Measurements from ENCODE around the gene YIPF1. TPM values are rescaled to one million over a fixed set of nuclear protein-coding genes. Genes with fewer than 3 reads are reported as not detected.

YIPF1 gene
- total RNA-seq = 20.1 TPM

DNA sequence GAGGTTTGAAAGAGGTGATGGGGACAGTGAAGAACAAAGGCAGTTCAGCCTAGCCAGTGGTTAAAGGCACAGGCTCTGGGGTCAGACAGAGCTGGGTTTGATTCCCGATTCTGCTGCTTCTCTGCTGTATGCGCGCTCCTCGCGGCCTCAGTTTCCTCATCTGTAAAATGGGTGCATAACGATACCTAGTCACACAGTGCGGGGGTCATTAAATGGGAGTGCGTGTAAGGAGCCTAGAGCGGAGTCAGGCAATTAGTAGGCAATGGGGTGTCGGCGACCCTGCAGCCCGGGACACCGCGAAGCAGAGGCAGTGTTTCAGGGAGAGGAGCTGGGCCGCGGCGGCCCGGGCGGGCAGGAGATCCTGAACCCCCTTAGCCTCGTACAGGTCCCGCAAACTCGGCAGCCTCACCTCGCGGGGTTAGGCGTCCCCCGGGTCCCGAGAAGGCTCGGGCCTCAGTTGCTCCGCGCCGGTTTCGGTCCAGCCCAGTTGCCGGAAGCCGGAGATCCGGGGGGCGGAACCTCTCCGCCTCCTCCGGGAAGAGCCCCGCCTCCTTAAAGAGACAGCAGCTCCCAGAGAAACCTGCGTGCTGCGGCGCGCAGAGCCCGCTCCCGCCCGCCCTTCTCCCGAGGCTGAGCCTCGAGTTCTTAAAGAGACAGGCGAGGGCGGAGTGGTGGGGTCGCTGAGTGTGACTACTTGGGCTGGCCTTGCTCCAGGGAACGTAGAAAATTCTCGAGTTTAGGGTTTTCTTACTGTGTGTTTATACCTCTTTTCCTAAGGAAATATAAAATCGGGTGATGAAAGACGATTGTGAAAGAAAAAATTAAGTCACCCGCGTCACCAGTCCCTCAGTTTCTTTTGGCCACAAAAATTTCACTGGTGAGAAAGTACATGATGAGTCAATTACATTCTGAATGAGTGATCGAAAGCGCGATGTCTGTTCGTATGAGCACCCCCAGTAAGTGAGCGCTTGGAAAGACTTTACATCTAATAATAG, at the start of gene YIPF1:
Gene YIPF1 (minus strand): TSS at position 494 of the 995 bp plus-strand sequence. CDS start 860 bp downstream, outside the sequence.
- ATAC-seq = peak; percentile 98

DNA sequence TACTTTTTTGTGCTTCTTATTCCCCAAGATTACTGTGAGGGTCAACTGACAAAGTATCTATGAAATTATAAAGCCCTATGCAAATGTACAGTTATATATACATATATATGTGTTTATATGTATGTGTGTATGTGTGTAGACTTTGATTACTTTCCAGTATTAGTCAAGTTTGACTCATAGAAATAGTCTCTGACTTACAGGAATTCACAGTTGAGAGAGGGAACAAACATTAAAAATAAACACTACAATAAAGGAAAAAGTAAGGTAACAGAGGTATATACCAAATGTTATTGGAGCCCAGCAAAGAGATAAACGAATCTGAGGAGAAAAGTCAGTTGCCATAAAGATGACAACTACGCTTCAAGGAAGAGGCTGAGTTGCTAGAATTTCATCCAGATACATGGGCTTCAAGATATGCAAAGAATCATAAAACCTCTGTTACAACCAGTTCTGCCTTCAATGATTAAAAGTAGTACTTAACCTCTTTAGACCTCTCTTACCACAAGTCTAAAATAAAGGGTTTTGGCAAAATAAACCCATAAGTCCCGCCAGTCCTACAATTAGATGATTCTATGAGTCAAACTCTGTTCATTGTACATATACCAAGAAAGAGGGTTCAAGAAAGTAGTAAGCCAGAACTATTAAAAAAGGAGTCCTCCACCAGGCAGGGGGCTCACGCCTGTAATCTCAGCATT, 48.7 kb upstream of the YIPF1 start:
- ATAC-seq = no peak

DNA sequence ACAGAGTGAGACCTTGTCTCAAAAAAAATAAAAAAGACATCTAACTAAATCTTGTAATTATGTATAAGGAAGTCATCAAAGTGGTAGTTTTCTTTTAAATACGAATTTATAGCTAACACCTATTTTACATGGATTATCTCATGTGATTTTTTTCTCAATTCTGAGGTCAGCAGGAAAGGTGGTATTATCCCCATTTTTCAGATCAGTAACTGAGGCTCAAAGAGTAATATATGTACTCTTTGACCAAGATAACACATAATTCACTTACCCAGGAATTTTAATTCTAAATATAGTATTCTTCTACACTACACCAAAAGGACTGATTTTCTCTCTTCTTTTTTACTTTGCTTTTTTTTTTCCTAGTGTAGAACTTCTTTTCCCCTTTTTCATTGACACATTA, 46.8 kb upstream of the YIPF1 start:
- no peak for ATAC-seq

DNA sequence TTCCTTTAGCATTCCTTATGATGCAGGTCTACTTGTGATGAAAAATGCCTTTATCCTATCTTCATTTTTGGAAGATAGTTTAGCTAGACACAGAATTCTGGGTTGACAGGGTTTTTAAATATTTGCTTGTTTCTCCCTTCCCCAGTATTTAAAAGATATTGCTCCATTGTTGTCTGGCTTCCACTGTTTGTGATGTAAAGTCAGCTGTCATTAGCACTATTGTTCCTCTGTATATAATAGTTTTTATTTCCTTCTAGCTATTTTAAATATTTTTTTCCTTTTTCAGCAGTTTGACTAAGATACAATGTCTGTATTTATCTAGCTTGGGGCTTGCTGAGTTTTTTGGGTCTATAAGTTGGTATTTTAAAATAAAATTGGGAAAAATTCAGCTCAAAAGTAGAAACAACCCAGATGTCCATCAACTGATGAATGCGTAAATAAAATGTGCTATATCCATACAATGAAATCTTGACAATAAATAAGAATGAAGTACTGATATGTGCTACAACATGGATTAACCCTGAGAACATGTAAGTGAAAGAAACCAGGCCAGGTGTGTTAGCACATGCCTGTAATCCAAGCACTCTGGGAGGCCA, 44.7 kb upstream of the YIPF1 start:
- ATAC-seq = no peak

DNA sequence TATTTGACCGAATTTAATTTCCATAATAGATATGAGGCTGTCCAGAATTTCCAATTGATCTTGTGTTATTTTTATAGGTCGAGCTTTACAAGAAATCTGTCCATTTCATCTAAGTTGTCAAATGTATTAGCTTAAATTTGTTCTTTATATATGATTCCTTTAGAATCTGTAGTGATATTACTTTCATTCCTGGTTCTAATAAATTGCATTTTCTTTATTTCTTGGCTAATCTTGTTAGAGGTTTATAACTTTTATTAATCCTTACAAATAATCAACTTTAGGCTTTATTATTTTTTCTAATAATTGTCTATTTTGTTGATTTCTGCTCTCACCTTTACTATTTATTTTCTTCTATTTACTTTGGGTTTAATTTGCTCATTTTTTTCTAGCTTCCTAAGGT, 41.9 kb upstream of the YIPF1 start:
- no peak for ATAC-seq

DNA sequence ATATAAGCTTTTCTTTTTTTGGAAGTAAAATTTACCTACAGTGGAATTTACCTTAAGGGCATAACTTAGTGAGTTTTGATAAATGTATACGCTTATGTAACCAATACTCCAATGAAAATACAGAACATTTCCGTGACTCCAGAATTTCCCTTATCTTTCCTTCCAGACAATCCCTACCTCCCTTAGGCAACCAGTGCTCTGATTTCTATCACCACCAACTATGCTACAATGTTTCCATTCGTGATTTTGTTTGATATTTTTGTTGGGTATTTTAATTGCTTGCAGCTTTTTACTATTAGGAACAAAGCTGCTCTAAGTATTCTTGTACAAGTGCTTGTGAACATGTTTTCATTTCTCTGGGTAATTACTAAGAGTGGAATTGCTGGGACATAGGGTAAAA, 41.3 kb upstream of the YIPF1 start:
- ATAC-seq = no peak

DNA sequence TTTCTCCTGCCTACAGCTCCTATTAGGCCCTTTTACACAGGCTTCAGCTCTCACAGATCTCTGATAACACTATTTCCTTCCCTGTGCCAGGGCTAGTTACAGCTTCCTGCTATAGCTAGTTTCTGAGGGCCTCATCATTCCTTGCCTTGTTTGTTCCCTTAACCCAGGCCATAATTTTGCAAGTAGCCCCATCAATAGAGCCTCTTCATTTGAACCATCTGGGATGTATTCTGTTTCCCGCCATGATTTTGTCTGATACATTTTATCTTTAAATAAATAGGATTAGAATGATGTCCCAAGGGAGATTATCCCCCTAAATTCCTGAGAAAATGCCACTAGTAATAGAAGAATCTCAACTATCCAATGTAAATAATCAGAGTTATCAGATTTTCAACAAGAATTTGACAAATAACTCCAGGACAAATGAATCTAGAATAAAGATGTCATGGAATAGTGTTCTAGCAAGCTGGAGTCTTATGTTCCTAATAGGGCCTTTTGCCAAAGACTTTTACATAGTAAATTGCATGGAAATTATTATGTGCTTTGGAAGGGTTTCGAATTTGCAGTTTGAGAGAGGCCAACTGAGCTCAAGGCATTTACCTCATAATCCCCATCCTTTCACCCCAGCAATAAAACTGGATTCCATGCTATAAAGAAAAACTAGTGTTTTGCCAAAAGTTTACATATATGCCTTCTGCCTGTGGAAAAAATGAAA, 39.8 kb upstream of the YIPF1 start:
- no peak for ATAC-seq

DNA sequence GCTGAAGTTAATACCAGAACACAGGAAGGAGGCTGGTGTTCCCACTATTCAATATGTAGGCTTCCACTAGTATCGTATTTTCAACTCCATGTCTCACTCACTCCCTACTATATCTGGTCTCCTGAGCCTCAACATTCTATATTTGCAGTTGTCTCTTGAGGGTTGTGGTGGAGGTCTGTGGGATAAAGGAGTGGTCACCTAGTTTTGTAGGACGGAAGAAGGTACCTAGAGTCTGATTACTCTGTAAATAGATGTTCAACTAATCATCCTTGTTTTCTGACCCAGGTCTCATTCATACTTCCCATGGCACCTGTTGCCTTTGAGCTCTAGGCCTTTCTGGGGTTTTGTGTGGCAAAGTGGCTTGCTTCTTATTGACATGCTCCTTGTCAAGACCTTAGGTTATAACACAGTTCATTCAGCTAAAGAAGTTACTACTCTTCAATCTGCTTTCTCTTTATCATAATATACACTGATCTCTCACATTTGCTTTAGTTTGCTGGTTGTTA, 37.8 kb upstream of the YIPF1 start:
- no peak for ATAC-seq

DNA sequence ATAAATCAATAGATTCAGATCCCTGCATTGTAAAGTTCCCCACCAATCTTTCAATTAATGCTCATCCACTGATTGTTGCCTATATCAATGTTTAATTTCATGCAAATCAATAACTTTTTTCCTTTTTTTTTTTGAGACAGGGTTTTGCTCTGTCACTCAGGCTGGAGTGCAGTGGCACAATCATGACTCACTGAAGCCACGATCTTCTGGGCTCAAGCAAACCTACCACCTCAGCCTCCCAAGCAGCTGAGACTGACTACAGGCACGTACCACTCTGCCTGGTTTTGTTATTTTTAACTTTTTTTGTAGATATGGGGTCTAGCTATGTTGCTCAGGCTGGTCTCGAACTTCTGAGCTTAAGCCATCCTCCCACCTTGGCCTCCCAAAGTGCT, 30.1 kb upstream of the YIPF1 start:
- ATAC-seq = no peak

DNA sequence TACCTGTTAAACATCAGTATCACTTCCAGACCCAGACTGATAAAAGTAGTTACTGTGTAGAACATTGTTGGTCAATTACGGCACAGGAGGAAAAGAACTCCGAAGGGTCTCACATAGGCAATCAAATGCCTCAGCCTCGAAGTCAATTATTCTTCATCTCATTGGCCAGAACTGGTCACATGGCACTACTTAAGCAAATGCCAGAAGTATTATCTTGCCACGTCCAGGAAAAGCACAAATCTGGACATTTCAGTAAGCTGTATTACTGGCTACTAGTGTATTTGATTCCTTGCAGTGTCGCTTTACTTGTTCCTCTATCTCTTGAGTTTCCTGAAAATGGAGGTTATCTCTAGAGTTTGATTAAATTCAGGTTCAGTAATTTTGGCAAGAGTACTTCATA, 28.7 kb upstream of the YIPF1 start:
- no peak for ATAC-seq

DNA sequence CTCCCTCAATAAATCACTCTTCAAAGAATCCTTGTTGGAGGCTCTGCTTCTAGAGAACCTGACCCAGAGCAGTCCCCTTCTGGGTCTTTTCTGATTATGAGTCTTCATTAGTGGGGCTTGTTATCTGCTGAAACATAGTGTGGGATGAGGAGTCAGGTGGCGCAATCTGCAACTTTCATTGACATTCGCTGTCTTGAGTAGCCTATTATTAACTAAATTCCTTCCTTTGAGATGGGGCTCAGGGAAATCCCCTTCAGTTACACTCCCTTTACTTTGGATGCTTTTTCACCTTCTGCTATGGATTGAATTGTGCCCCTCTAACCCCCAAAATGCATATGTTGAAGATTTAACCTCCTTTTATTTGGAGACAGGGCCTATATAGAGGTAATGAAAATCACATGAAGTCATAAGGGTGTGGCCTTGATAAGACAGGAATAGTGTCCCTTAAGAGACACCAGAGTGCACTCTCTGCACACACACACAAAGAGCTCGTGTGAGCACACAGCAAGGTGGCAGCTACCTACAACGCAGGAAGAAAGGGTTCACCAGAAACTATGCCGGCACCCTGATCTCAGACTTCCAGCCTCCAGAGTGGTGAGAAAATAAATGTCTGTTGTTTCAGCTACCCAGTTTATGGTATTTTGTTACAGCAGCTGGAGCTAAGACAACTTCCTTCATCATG, 23.9 kb upstream of the YIPF1 start:
- no peak for ATAC-seq

DNA sequence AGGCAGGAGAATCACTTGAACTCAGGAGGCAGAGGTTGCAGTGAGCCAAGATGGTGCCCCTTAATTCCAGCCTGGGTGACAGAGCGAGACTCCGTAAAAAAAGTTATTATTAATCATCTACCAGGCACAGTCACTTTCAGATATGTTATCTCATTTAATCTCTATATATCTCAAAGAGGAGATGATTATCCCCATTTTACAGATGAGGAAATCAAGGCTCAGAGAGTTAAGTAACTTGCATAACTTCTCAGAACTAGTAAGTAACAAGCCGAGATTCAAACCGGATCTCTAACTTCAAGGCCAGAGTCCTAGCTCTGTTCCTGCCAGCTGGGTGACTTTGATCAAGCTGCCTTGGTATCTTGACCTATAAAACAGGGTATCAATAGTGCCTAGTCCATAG, 21.8 kb upstream of the YIPF1 start:
- ATAC-seq = no peak

DNA sequence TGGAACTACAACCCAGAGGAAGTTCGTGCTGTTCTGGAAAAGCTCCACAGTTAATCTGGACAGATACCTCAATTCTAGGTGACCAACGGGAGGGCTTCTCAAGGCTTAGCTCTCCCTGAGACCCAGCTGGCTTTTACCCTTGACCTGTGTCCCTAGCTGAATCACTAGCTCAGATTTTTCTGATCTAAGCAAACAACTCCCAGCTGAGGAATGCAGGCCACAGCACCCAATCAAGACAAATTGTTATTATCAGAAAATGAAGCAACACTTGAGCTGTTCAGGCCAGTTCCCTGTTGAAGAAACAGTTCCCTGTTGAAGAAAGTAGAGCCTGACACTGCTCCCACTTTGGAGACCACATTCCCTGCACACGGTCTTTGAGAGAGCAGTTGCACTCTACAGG, 20.3 kb upstream of the YIPF1 start:
- ATAC-seq = no peak

DNA sequence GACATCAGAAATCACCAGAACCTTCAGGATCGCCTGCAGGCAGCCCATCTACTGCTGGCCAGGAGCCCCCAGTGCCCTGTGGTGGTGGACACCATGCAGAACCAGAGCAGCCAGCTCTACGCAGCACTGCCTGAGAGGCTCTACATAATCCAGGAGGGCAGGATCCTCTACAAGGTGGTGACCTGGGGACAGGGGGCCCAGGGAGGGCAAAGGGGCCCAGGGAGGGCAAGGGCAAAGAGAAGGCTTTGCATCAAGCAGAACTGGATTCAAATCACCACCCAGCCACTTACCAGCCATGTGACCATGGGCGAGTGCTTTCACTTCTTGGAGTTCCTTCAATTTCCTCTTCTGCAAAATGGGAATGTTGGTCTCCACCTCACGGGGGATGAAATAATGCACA, 16.5 kb upstream of the YIPF1 start:
- ATAC-seq = no peak

DNA sequence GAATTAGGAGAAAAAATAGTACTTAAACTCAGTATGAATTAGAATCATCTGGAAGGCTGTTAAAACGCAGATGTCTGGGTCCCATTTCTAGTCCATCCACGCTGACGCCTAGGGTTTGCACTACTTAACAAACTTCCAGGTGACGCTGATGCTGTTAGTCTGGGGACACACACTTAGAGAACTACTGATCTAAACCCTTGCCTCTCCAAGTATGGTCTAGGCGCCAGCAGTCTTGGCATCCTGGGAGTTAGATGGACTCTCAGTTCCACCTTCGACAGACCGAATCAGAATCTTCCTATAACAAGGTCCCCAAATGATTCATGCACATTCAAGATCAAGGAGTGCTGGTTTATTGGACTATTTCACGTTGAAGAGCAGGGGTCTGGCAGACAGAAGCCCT, 15.9 kb upstream of the YIPF1 start:
- no peak for ATAC-seq

DNA sequence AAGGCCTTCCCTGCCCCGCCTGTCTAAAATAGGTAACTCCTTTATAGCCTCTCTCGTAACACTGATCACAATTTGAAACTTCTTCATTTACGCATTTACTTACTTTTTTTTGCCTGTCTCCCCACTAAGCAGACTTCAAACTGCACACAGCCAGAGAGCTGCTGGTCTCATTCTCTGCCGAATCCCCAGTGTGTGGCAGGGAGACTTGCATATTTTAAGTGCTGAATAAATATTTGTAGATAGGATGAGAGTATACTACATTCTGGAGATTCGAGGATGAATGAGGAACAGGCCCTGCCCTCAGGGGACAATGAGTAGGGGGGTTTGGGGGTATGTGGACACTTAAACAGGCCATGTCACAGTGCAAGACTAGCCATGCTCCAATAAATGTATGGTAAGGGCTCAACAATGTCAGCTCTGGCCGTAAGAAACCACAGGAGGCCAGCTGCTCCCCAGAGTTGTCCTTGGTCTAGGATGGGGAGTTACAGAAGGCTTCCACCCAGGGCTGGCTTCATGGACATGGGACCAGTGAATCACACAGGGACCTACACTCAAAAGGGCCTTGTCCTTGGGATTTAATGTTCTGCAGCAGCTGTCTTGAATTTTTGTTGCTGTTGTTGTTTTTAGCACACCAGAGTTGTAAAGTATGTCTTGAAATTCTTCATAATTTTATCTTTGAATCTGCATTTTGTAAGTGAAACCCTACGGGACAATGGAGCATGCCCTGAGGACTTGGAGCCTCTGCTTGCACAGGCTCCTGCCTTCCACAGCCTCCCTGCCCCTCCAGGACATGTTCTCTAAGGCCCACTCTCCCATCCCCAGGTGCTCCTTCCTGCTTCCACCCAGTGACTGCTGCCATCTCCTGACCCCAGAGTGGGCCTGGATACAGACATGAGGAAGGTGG, 12.9 kb upstream of the YIPF1 start:
- ATAC-seq = no peak

DNA sequence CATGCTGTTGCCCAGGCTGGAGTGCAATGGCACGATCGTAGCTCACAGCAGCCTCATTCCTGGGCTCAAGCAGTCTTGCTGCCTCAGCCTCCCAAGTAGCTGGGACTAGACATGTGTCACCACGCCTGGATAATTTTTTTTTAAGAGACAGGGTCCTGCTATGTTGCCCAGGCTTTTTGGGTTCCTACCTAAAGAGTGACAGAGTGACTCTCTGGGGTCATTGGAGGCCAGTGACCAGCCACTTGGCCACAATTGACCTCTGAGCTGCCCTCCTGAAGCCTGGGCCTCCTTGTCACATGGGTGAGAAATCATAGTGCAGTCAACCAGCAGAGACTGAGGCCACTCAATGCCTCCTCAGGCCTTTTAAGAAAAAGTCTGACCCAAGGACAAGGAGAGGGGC, 10.1 kb upstream of the YIPF1 start:
- ATAC-seq = no peak

DNA sequence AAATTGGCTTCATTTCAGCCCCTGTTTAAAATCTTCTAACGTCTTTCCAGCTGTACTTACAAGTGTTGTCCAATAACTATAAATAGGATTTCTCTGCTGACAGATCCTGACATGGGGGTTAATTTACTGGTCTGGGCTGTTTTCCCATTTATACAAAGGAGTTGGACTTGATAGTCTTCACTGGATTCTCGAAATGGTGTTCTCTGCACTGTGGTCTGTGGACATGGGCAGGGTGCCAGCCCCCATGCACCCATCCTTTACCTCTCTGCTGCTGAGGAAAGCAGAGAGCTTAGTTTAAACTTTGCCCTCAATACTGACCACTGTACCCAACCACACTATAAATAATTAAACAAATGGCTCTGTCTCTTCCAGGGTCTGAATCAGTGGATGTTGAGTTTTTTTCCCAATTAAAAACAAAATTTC, 9.6 kb upstream of the YIPF1 start:
- ATAC-seq = no peak

DNA sequence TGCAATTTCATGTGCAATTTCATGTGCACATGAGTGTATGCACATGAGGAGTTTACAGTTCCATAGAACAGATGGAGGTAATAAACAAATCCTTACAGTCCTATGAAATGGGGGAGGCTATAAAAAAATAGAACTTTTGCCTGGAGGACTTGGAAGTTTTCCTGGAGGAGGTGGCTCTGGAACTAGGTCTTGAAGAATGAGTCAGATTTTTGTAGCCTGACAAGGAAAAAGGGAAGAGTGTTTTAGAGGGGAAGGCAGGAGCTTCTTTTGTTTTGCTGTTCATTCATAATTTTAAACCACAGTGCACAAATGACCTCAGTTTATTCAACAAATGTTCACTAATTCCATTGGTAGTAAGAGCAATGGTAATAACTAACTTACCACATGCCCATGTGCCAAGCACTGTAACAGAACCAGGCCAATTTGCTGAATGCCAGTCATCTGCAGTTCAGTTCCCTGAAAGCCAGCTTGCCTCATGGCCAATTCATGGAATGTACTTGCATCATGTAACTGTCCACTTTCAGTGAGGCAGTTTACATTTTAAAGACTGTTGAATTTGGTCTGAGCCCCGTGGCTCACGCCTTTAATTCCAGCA, 7.1 kb upstream of the YIPF1 start:
- no peak for ATAC-seq

DNA sequence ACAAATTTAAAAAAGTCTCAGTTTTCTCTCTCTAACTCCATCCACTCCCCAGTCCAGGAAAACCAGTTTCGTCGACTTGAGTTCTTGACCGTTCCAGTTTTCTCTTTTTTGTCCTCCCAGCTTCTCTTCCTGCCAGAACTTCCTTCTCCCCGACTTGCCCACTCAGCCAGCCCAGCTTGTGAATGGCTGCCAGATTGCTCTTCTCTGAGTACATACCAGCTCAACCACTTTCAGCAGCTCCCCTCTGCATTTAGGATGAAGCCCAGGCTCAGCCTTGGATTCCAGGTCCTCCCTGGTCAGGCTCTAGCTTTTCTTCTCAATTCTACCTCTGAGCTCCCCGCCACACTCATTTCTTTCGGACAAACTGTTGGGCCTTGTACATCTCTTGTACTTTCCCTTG, 5.8 kb upstream of the YIPF1 start:
- ATAC-seq = peak; percentile 27

DNA sequence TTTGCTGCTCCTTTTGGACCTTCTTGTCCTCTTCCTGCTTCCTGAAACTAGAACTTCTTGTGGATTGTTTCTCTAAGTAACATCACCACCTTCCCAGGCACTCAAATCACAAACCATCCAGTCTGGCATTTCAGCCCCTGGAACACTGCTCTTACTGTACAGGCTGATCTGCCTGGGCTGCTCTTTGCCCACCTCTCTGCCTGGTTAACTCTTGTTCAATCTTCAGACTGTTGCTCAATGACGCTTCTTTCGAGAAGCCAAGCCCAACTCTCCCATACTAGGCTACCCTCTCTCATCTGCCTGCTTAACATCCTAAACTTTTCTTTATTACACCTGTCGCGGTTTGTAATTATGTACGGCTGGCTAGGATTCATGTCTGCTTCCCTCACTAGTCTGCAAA, 5.0 kb upstream of the YIPF1 start:
- ATAC-seq = no peak

All from esophagus mucosa (tissue), 1 donor.